Testis (tissue), 5 donors: ENCODE data around the gene SH2D5. TPM values are rescaled to one million over a fixed set of nuclear protein-coding genes. Genes with fewer than 3 reads are reported as not detected.

Source experiments
- DNase-seq: peaks from one replicate; pipeline ENCODE4 v3.0.0-alpha.2; 2019
- H3K27ac ChIP-seq, 2 donors: fragments of 200-600 bp; sonication (generic); one replicate each; pipeline ENCODE4 v1.5.1; 2019
- H3K27me3 ChIP-seq: fragments of 200-600 bp; sonication (generic); one replicate; pipeline ENCODE4 v1.5.1; 2019
- H3K36me3 ChIP-seq: fragments of 200-600 bp; sonication (generic); one replicate; pipeline ENCODE4 v1.5.1; 2017; ENCODE audit warnings: low read depth; ENCODE audit errors: missing control alignments
- H3K4me1 ChIP-seq: fragments of 200-600 bp; sonication (generic); one replicate; pipeline ENCODE4 v1.5.1; 2019
- H3K4me3 ChIP-seq, 2 donors: fragments of 200-600 bp; sonication (generic); one replicate each; pipeline ENCODE4 v1.5.1; 2017 to 2019
- H3K9me3 ChIP-seq: fragments of 200-600 bp; sonication (generic); one replicate; pipeline ENCODE4 v1.5.1; 2017
- POLR2A ChIP-seq: fragments of 450-650 bp; IDR thresholded peaks from one replicate; pipeline ENCODE4 v1.6.1; 2017; ENCODE audit warnings: antibody characterized with exemption, mild to moderate bottlenecking, moderate library complexity
- WGBS, 2 donors: methylation state at CpG; one replicate each; pipeline ENCODE4 v1.1.5; 2018; 5-methylcytosine and 5-hydroxymethylcytosine counted together
- intact Hi-C: fragments of 100-400 bp; cut with DNase I; formaldehyde crosslinking; loops from one replicate; pipeline ENCODE4 v1.15.1; 2023; ENCODE audit warnings: low total_unique reads
- long read RNA-seq, 2 donors: transcript quantifications; one replicate each; lab custom pipeline, GENCODE V29; 2026
- polyA plus RNA-seq: library from polyadenylated mRNA; stranded (reverse); fragments of 350-450 nt; fragmentation: Illumina TruSeq; extraction: RNeasy Lipid Tissue Mini Kit (QIAGEN cat#74804); gene quantifications from one replicate; pipeline ENCODE4 v1.2.3, GENCODE V29; 2014; ENCODE audit warnings: low read depth, low replicate concordance; ENCODE audit not compliant: insufficient read depth
- total RNA-seq, 2 donors: library from RNA; depleted of rRNA; stranded (reverse); fragments of >200 nt; gene quantifications; one replicate each; pipeline ENCODE4 v1.2.3, GENCODE V29; 2016
- TF ChIP-seq, protein P1 (sequence below), 3 experiments: fragments of 450-650 bp in 2 of 3; fragments of 200-600 bp in 1 of 3; sonication (generic) in 1 of 3; IDR thresholded peaks; one replicate each; pipeline ENCODE4 v1.5.1; 2016 to 2019; ENCODE audit warnings: antibody characterized with exemption in 3 of 3, mild to moderate bottlenecking in 2 of 3, moderate library complexity in 1 of 3

The SH2D5 gene
- total RNA-seq = 1 to 10 TPM; 4.2 to 5.8 TPM
- 5.1 TPM for polyA plus RNA-seq
- long read RNA-seq, donor 1 = 0 reads
- long read RNA-seq, donor 2 = 0 reads

DNA sequence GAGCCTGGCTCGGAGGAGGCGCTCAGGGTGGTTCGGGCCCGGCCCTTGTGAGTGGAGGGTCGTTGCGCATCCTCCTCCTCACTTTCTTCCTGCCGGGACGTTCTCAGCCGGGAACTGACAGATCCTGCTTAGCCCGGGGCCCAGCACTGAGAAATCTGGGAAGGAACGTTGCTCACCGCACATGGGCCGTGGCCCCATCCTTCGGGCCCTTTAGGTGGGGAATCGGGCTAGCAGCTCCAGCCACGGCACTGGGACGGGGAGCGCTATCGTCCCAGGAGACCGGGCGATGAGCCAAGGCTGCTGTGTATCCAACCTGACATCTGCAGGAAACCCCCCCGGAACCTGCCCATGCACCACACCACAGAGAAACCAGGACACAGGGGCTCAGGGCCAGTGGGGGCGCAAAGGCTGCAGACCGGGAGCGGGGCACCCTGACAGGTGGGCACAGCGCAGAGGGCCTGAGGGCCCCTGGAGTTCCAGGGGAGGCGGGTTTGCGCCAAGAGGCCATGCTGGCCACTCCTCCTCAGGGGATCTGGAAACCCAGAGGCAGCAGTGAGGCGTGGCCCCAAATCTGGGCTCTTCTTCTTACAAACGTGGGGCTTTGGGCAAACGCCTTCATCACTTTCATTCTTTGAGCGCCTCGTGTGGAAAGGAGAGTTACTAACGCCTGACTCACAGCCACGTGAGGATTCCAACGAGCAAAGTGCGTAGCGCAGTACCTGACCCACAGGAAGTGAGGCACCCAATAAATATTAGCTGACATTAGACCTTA, at the start of gene SH2D5:
Gene SH2D5 (minus strand): TSS at position 116 of the 772 bp plus-strand sequence. CDS start 4,659 bp downstream, outside the sequence.
- H3K27ac ChIP-seq = peak within 1 kb of the TSS; percentile 9 to 37
- peak within 1 kb of the TSS; percentile 55 to 57 for H3K4me3 ChIP-seq
- H3K27me3 ChIP-seq = no peaks in the 10 kb centered on the region
- no peaks in the 10 kb centered on the region for H3K9me3 ChIP-seq
- peaks cover 18% of the 10 kb centered on the region for H3K4me1 ChIP-seq
- intact Hi-C loops = no loop called here
- WGBS, 2 donors = 3% methylated on average over 24 to 38 of the region's 38 CpGs
- DNase-seq = peak; percentile 91
- H3K36me3 ChIP-seq = no peaks in the 10 kb centered on the region
- TF ChIP-seq, protein P1, sequence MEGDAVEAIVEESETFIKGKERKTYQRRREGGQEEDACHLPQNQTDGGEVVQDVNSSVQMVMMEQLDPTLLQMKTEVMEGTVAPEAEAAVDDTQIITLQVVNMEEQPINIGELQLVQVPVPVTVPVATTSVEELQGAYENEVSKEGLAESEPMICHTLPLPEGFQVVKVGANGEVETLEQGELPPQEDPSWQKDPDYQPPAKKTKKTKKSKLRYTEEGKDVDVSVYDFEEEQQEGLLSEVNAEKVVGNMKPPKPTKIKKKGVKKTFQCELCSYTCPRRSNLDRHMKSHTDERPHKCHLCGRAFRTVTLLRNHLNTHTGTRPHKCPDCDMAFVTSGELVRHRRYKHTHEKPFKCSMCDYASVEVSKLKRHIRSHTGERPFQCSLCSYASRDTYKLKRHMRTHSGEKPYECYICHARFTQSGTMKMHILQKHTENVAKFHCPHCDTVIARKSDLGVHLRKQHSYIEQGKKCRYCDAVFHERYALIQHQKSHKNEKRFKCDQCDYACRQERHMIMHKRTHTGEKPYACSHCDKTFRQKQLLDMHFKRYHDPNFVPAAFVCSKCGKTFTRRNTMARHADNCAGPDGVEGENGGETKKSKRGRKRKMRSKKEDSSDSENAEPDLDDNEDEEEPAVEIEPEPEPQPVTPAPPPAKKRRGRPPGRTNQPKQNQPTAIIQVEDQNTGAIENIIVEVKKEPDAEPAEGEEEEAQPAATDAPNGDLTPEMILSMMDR (IDR thresholded peaks at IDR 0.05) = peak in 2 of 3 experiments; percentile 13 to 23
- TF ChIP-seq POLR2A = no peak

DNA sequence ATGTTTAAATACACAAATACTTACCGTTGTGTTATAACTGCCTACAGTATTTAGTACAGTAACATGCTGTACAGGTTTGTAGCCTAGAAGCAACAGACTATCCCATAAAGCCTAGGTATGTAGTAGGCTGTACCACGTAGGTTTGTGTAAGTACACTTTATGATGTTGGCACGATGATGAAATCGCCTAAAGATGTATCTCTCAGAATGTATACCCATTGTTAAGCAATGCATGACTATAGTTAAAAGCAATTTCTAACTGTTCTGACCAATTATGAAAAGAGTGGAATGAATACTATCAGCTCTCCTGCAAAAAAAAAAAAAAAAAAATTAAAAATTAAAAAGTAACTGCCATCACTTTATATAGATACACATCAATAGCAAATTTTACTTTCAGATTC, 43.2 kb upstream of the SH2D5 start:
- TF ChIP-seq, protein P1 (IDR thresholded peaks at IDR 0.05) = no peak
- no peak for TF ChIP-seq POLR2A
- 85 to 92% methylated on average over 4 of the region's 4 CpGs for WGBS, 2 donors
- no peaks in the 10 kb centered on the region for H3K36me3 ChIP-seq
- intact Hi-C loops = no loop called here
- no peak overlapping the region for H3K27ac ChIP-seq
- H3K9me3 ChIP-seq = no peaks in the 10 kb centered on the region
- DNase-seq = no peak
- no peak overlapping the region for H3K4me3 ChIP-seq
- H3K27me3 ChIP-seq = no peaks in the 10 kb centered on the region
- H3K4me1 ChIP-seq = peaks cover 12% of the 10 kb centered on the region

GRCh38 chr1:20771780-20772179, 39.3 kb upstream of the SH2D5 start:
- Histone ChIP-seq H3K4me1 (peaks cover 6% of the 10 kb centered on the region), H3K27me3 (no peaks in the 10 kb centered on the region), H3K27ac (no peak overlapping the region), H3K4me3 (no peak overlapping the region), H3K36me3 (no peaks in the 10 kb centered on the region), H3K9me3 (no peaks in the 10 kb centered on the region)
- DNase-seq = no peak
- intact Hi-C loops = no loop called here
- WGBS, 2 donors = 86 to 87% methylated on average over 3 of the region's 3 CpGs
- TF ChIP-seq, protein P1 (IDR thresholded peaks at IDR 0.05) = no peak
- TF ChIP-seq POLR2A = no peak

- 91 to 93% methylated on average over 6 of the region's 6 CpGs for WGBS, 2 donors
- Histone ChIP-seq H3K27ac (no peak overlapping the region), H3K27me3 (no peaks in the 10 kb centered on the region), H3K36me3 (no peaks in the 10 kb centered on the region), H3K4me1 (no peaks in the 10 kb centered on the region), H3K4me3 (no peak overlapping the region), H3K9me3 (no peaks in the 10 kb centered on the region)
- DNase-seq = no peak
- TF ChIP-seq, protein P1 (IDR thresholded peaks at IDR 0.05) = no peak
- TF ChIP-seq POLR2A = no peak
- intact Hi-C loops = no loop called here
Observed at GRCh38 chr1:20770314-20771087, 38.0 kb upstream of the SH2D5 start.
